Right atrium auricular region (tissue), 2 donors: ENCODE data around the gene ATP10A. TPM values are rescaled to one million over a fixed set of nuclear protein-coding genes. Genes with fewer than 3 reads are reported as not detected.

Experiments
- DNase-seq: peaks from one replicate; pipeline ENCODE4 v3.0.0-alpha.2; 2019; ENCODE audit warnings: low spot score
- H3K27ac ChIP-seq, 2 donors: fragments of 200-600 bp; sonication (generic); 1 replicate in 1 of 2; 2 replicates in 1 of 2; pipeline ENCODE4 v1.5.1; 2016 to 2019
- H3K27me3 ChIP-seq, 2 donors: fragments of 200-600 bp; sonication (generic); one replicate each; pipeline versions ENCODE4 v1.5.1 to v1.6.0; 2017 to 2019
- H3K36me3 ChIP-seq: fragments of 200-600 bp; sonication (generic); one replicate; pipeline ENCODE4 v1.5.1; 2016
- H3K4me1 ChIP-seq, 2 donors: fragments of 200-600 bp; sonication (generic); one replicate each; pipeline versions ENCODE4 v1.5.1 to v1.6.0; 2017 to 2019
- H3K4me3 ChIP-seq, 2 donors: fragments of 200-600 bp; sonication (generic); 1 replicate in 1 of 2; 2 replicates in 1 of 2; pipeline ENCODE4 v1.5.1; 2017 to 2019; ENCODE audit warnings: mild to moderate bottlenecking in 1 of 2, moderate library complexity in 1 of 2
- H3K9me3 ChIP-seq, 2 donors: fragments of 200-600 bp; sonication (generic); one replicate each; pipeline ENCODE4 v1.5.1; 2019
- CTCF ChIP-seq, 2 donors: fragments of 200-600 bp; sonication (generic); IDR thresholded peaks; one replicate each; pipeline ENCODE4 v1.5.1; 2019; ENCODE audit warnings: antibody characterized with exemption in 2 of 2
- total RNA-seq, 2 donors: library from RNA; depleted of rRNA; stranded (reverse); fragments of >200 nt; gene quantifications; one replicate each; pipeline ENCODE4 v1.1.0, GENCODE V29; 2016

The ATP10A gene
- total RNA-seq, 2 donors from 2014 or later, result 3.2 to 6.0 TPM

GRCh38 chr15:25727867-25728600 is 135.1 kb downstream of the ATP10A start:
- peak; percentile 51 for DNase-seq

GRCh38 chr15:25727116-25727515 is 136.0 kb downstream of the ATP10A start:
- Histone ChIP-seq H3K27ac (no peak overlapping the region), H3K9me3 (no peaks in the 10 kb centered on the region), H3K27me3 (no peaks in the 10 kb centered on the region), H3K4me3 (no peak overlapping the region), H3K36me3 (no peaks in the 10 kb centered on the region), H3K4me1 (no peaks in the 10 kb centered on the region)
- DNase-seq, result peak; percentile 7
- no peak for TF ChIP-seq CTCF (IDR thresholded peaks at IDR 0.05)

More at GRCh38 chr15:25727867-25728600, 135.1 kb downstream of the ATP10A start:
- H3K36me3 ChIP-seq, result no peaks in the 10 kb centered on the region
- H3K27ac ChIP-seq, result no peak overlapping the region
- no peaks in the 10 kb centered on the region for H3K9me3 ChIP-seq
- no peaks in the 10 kb centered on the region for H3K27me3 ChIP-seq
- no peak for TF ChIP-seq CTCF (IDR thresholded peaks at IDR 0.05)
- H3K4me3 ChIP-seq, result no peak overlapping the region
- H3K4me1 ChIP-seq, result no peaks in the 10 kb centered on the region

- TF ChIP-seq CTCF (IDR thresholded peaks at IDR 0.05), result no peak
- Histone ChIP-seq H3K9me3 (no peaks in the 10 kb centered on the region), H3K27ac (no peak overlapping the region), H3K27me3 (no peaks in the 10 kb centered on the region), H3K4me3 (no peak overlapping the region), H3K36me3 (no peaks in the 10 kb centered on the region), H3K4me1 (no peaks in the 10 kb centered on the region)
- DNase-seq, result peak; percentile 38
Measured at GRCh38 chr15:25725758-25726157, 137.4 kb downstream of the ATP10A start.

GRCh38 chr15:25724899-25725298 is 138.2 kb downstream of the ATP10A start:
- H3K27me3 ChIP-seq, result no peaks in the 10 kb centered on the region
- no peaks in the 10 kb centered on the region for H3K9me3 ChIP-seq
- no peak overlapping the region for H3K27ac ChIP-seq
- H3K4me3 ChIP-seq, result no peak overlapping the region
- TF ChIP-seq CTCF (IDR thresholded peaks at IDR 0.05), result no peak
- no peaks in the 10 kb centered on the region for H3K4me1 ChIP-seq
- H3K36me3 ChIP-seq, result no peaks in the 10 kb centered on the region
- DNase-seq, result no peak

- TF ChIP-seq CTCF (IDR thresholded peaks at IDR 0.05), result no peak
- no peak for DNase-seq
- no peaks in the 10 kb centered on the region for H3K9me3 ChIP-seq
- no peaks in the 10 kb centered on the region for H3K36me3 ChIP-seq
- no peaks in the 10 kb centered on the region for H3K27me3 ChIP-seq
- no peak overlapping the region for H3K27ac ChIP-seq
- H3K4me3 ChIP-seq, result no peak overlapping the region
- H3K4me1 ChIP-seq, result no peaks in the 10 kb centered on the region
Measured at GRCh38 chr15:25721605-25721955, 141.5 kb downstream of the ATP10A start.
